Astrocyte (in vitro differentiated cells and primary cell): ENCODE results near the gene MAP1S. TPM values are rescaled to one million over a fixed set of nuclear protein-coding genes. Genes with fewer than 3 reads are reported as not detected.

ENCODE experiments used
- DNase-seq: peaks from one replicate; pipeline ENCODE4 v3.0.0-alpha.2; 2010; ENCODE audit warnings: low read depth
- FAIRE-seq: peaks from 2 replicates; lab custom pipeline; 2011; peaks lifted over from hg19 to GRCh38; lab: Jason Lieb, UNC
- H2AFZ ChIP-seq: 2 replicates; pipeline ENCODE4 v1.6.0; 2012; ENCODE audit warnings: low read depth, low read length, inconsistent platforms
- H3K27ac ChIP-seq: 2 replicates; pipeline ENCODE4 v1.5.1; 2011; ENCODE audit warnings: low read depth, low read length, inconsistent platforms
- H3K27me3 ChIP-seq: 2 replicates; pipeline ENCODE4 v1.6.0; 2011; ENCODE audit warnings: low read length, inconsistent platforms; ENCODE audit not compliant: insufficient read depth
- H3K36me3 ChIP-seq: 2 replicates; pipeline ENCODE4 v1.5.1; 2011; ENCODE audit warnings: low read length, inconsistent platforms; ENCODE audit not compliant: insufficient read depth
- H3K4me1 ChIP-seq: 2 replicates; pipeline ENCODE4 v1.5.1; 2011; ENCODE audit warnings: low read length, inconsistent platforms; ENCODE audit not compliant: insufficient read depth
- H3K4me2 ChIP-seq: 2 replicates; pipeline ENCODE4 v1.6.0; 2012; ENCODE audit warnings: low read length, inconsistent platforms
- H3K4me3 ChIP-seq: 2 replicates; pipeline ENCODE4 v1.5.1; 2011; ENCODE audit warnings: low read depth, mild to moderate bottlenecking, low read length, inconsistent platforms; ENCODE audit not compliant: insufficient read depth
- H3K79me2 ChIP-seq: 2 replicates; pipeline ENCODE4 v1.6.0; 2012; ENCODE audit warnings: mild to moderate bottlenecking, low read length, inconsistent platforms; ENCODE audit not compliant: insufficient read depth
- H3K9ac ChIP-seq: 2 replicates; pipeline ENCODE4 v1.6.0; 2012; ENCODE audit warnings: mild to moderate bottlenecking, low read length, inconsistent platforms
- H3K9me3 ChIP-seq: 2 replicates; pipeline ENCODE4 v1.5.1; 2012; ENCODE audit warnings: low read depth, mild to moderate bottlenecking, low read length, inconsistent platforms; ENCODE audit not compliant: insufficient read depth
- H4K20me1 ChIP-seq: 2 replicates; pipeline ENCODE4 v1.6.0; 2012; ENCODE audit warnings: low read length, inconsistent platforms; ENCODE audit not compliant: insufficient read depth
- H3K27ac Mint-ChIP-seq: one replicate; pipeline ENCODE4 v1.8.0; 2021; ENCODE audit warnings: mild to moderate bottlenecking, mixed read lengths; ENCODE audit not compliant: unreplicated experiment
- H3K27me3 Mint-ChIP-seq: one replicate; pipeline ENCODE4 v1.8.0; 2021; ENCODE audit warnings: low read depth, mixed read lengths; ENCODE audit not compliant: unreplicated experiment
- H3K36me3 Mint-ChIP-seq: one replicate; pipeline ENCODE4 v1.8.0; 2021; ENCODE audit warnings: low read depth, mixed read lengths; ENCODE audit not compliant: unreplicated experiment
- H3K4me1 Mint-ChIP-seq: one replicate; pipeline ENCODE4 v1.8.0; 2021; ENCODE audit warnings: low read depth, mixed read lengths; ENCODE audit not compliant: unreplicated experiment
- H3K4me3 Mint-ChIP-seq: one replicate; pipeline ENCODE4 v1.8.0; 2021; ENCODE audit warnings: mild to moderate bottlenecking, moderate library complexity, mixed read lengths; ENCODE audit not compliant: unreplicated experiment
- H3K9me3 Mint-ChIP-seq: one replicate; pipeline ENCODE4 v1.8.0; 2021; ENCODE audit warnings: mild to moderate bottlenecking, mixed read lengths; ENCODE audit not compliant: unreplicated experiment
- EZH2 ChIP-seq: IDR thresholded peaks from 2 replicates; pipeline ENCODE4 v1.6.1; 2012; ENCODE audit warnings: mild to moderate bottlenecking, low read length, inconsistent platforms; ENCODE audit not compliant: insufficient read depth
- total RNA-seq: library from RNA; stranded (reverse); gene quantifications from 2 replicates; pipeline ENCODE4 v1.2.1, GENCODE V29; 2021
- TF ChIP-seq, protein P1 (sequence below): IDR thresholded peaks from 2 replicates; pipeline ENCODE4 v1.5.1; 2011; ENCODE audit warnings: low read depth, mild to moderate bottlenecking, inconsistent platforms, low read length, moderate library complexity; ENCODE audit not compliant: insufficient read depth

MAP1S gene
- total RNA-seq, 1 donor from 2014 or later: 82.2 TPM

DNA sequence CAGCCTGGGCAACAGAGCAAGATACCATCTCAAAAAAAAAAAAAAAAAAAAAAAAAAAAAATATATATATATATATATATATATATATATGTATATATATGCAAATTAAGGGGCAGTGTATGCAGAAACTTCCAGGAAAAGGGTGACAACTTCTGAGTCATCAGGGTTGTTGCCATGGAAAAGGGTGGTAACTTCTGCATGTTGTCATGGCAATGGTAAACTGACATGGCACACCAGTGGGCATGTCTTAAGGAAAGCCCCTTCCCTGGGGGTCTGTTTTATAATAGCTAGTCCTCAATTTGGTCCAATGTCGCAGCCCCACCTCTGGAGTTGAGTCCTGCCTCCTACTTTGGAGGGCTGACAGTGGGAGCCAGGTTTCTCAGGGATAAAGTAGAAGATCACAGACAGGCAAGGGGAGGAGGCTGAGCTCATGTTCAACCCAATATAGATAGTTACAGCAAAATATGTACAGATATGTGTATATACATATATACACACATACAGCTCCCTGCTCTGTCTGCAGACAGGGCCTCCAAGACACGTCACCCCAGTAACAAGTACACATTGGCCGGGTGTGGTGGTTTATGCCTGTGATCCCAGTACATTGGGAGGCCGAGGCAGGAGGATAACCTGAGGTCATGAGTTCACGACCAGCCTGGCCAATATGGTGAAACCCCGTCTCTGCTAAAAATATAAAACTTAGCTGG, 24.7 kb downstream of the MAP1S start:
- H3K27me3 ChIP-seq: no peaks in the 10 kb centered on the region
- no peak overlapping the region for H2AFZ ChIP-seq
- FAIRE-seq (no peak), DNase-seq (peak; percentile 39)
- H3K27me3 Mint-ChIP-seq: peaks cover 5% of the 10 kb centered on the region
- no peak overlapping the region for H3K4me3 ChIP-seq
- H3K36me3 ChIP-seq: no peaks in the 10 kb centered on the region
- peaks cover 3% of the 10 kb centered on the region for H3K4me1 ChIP-seq
- no peak overlapping the region for H3K27ac Mint-ChIP-seq
- H3K4me1 Mint-ChIP-seq: no peaks in the 10 kb centered on the region
- no peak overlapping the region for H3K4me3 Mint-ChIP-seq
- H3K9me3 ChIP-seq: no peaks in the 10 kb centered on the region
- no peaks in the 10 kb centered on the region for H3K36me3 Mint-ChIP-seq
- H3K27ac ChIP-seq: no peak overlapping the region
- no peak overlapping the region for H3K4me2 ChIP-seq
- peaks cover 2% of the 10 kb centered on the region for H3K9me3 Mint-ChIP-seq
- no peak overlapping the region for H3K9ac ChIP-seq
- peaks cover 4% of the 10 kb centered on the region for H4K20me1 ChIP-seq
- no peak for TF ChIP-seq EZH2
- TF ChIP-seq, protein P1, sequence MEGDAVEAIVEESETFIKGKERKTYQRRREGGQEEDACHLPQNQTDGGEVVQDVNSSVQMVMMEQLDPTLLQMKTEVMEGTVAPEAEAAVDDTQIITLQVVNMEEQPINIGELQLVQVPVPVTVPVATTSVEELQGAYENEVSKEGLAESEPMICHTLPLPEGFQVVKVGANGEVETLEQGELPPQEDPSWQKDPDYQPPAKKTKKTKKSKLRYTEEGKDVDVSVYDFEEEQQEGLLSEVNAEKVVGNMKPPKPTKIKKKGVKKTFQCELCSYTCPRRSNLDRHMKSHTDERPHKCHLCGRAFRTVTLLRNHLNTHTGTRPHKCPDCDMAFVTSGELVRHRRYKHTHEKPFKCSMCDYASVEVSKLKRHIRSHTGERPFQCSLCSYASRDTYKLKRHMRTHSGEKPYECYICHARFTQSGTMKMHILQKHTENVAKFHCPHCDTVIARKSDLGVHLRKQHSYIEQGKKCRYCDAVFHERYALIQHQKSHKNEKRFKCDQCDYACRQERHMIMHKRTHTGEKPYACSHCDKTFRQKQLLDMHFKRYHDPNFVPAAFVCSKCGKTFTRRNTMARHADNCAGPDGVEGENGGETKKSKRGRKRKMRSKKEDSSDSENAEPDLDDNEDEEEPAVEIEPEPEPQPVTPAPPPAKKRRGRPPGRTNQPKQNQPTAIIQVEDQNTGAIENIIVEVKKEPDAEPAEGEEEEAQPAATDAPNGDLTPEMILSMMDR: no peak
- H3K79me2 ChIP-seq: no peaks in the 10 kb centered on the region

DNA sequence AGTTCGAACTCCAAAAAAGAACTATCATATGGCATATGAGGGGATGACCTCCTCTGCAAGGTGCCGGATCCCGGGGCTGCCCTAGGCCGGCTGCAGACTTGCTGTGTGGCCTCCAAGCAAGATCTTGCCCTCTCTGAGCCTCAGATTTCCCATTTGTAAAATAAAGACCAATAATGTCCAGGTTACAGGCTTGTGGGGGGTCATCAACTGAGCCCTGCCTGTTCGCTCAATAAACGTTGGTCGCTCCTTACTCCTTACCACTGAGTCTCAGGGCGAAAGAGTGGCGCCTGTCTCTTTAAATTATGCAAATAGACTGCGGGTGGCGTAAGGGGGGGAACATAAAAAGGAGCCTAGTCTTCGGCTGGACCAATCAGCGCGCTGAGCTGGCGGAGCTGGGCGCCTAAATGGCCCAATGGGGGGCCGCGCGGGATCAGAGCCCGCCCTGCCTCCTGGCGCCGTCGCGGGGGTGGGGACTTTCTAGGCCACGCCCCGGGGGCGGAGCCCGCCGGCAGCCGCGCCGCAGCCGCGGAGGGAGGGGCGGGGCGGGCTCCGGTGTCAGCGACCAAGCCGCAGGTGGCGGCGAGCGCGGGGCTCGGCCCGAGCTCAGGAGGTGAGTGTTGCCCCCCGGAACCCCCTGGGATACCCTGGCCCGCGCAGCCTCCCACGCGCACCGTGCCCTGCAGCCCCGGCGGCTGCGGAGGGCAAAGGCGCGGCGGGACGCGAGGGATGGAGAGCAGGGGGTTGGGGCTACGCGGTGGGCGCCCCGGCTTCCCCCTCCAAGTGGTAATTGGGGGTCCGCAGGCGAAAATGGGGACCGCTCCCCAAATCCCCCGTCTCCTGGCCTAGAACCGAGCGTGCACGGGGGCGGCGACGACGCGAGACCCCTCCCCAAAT, 28.2 kb downstream of the MAP1S start:
- Histone ChIP-seq H3K79me2 (no peaks in the 10 kb centered on the region), H3K4me1 (no peaks in the 10 kb centered on the region), H3K4me3 (peak overlapping the region; percentile 60), H3K9me3 (no peaks in the 10 kb centered on the region), H3K27ac (no peak overlapping the region), H3K36me3 (no peaks in the 10 kb centered on the region), H3K4me2 (peak overlapping the region; percentile 82), H3K9ac (no peak overlapping the region), H2AFZ (peak overlapping the region; percentile 78), H4K20me1 (no peaks in the 10 kb centered on the region), H3K27me3 (no peaks in the 10 kb centered on the region)
- H3K27me3 Mint-ChIP-seq: peaks cover 16% of the 10 kb centered on the region
- H3K27ac Mint-ChIP-seq: no peak overlapping the region
- no peaks in the 10 kb centered on the region for H3K36me3 Mint-ChIP-seq
- TF ChIP-seq, protein P1: no peak
- TF ChIP-seq EZH2: no peak
- no peak for FAIRE-seq
- no peaks in the 10 kb centered on the region for H3K4me1 Mint-ChIP-seq
- peak overlapping the region; percentile 73 for H3K4me3 Mint-ChIP-seq
- peak; percentile 80 for DNase-seq
- H3K9me3 Mint-ChIP-seq: no peaks in the 10 kb centered on the region
